Esophagus squamous epithelium (tissue), 5 donors: ENCODE measurements around the gene C1GALT1. TPM values are rescaled to one million over a fixed set of nuclear protein-coding genes. Genes with fewer than 3 reads are reported as not detected.

Experiments used
- DNase-seq: peaks from one replicate; lab custom pipeline; 2025; lab: John Stamatoyannopoulos, UW
- H3K27ac ChIP-seq, 4 donors: fragments of 200-600 bp; sonication (generic); one replicate each; pipeline ENCODE4 v1.5.1; 2016 to 2019; ENCODE audit warnings: mild to moderate bottlenecking in 1 of 4
- H3K27me3 ChIP-seq, 4 donors: fragments of 200-600 bp; sonication (generic); 1 replicate in 3 of 4; 2 replicates in 1 of 4; pipeline versions ENCODE4 v1.5.1 to v1.6.0; 2017 to 2021; ENCODE audit warnings: antibody characterized with exemption in 1 of 4
- H3K36me3 ChIP-seq, 3 donors: fragments of 200-600 bp; sonication (generic); one replicate each; pipeline ENCODE4 v1.5.1; 2016 to 2019
- H3K4me1 ChIP-seq, 3 donors: fragments of 200-600 bp; sonication (generic); one replicate each; pipeline ENCODE4 v1.5.1; 2017 to 2019
- H3K4me3 ChIP-seq, 4 donors: fragments of 200-600 bp; sonication (generic); 1 replicate in 3 of 4; 2 replicates in 1 of 4; pipeline ENCODE4 v1.5.1; 2016 to 2019; ENCODE audit warnings: mild to moderate bottlenecking in 2 of 4, moderate library complexity in 1 of 4
- H3K9me3 ChIP-seq, 3 donors: fragments of 200-600 bp; sonication (generic); one replicate each; pipeline ENCODE4 v1.5.1; 2016 to 2019
- POLR2A ChIP-seq, 4 donors: fragments of 450-650 bp; IDR thresholded peaks; one replicate each; pipeline ENCODE4 v1.6.1; 2017; ENCODE audit warnings: antibody characterized with exemption in 4 of 4, mild to moderate bottlenecking in 4 of 4, moderate library complexity in 3 of 4
- WGBS, 2 donors: methylation state at CpG; one replicate each; pipeline ENCODE4 v1.1.5; 2018; 5-methylcytosine and 5-hydroxymethylcytosine counted together
- intact Hi-C: fragments of 100-400 bp; cut with DNase I; formaldehyde crosslinking; loops from one replicate; pipeline ENCODE4 v1.15.0; 2022
- total RNA-seq, 4 donors: library from RNA; depleted of rRNA; stranded (reverse); fragments of >200 nt; gene quantifications; one replicate each; pipeline ENCODE4 v1.1.0, GENCODE V29; 2016
- TF ChIP-seq, protein P1 (sequence below), 6 experiments: fragments of 450-650 bp in 4 of 6; fragments of 200-600 bp in 2 of 6; sonication (generic) in 2 of 6; IDR thresholded peaks; one replicate each; pipeline ENCODE4 v1.5.1; 2016 to 2019; ENCODE audit warnings: antibody characterized with exemption in 6 of 6, mild to moderate bottlenecking in 4 of 6, moderate library complexity in 4 of 6
- donor health status: DM: yes; HTN: yes; CAD: no.

Gene C1GALT1
- total RNA-seq, 4 donors from 2014 or later: 40.1 to 56.4 (median 43.9) TPM

GRCh38 chr7:7271094-7271874, 88.9 kb downstream of the C1GALT1 start:
- Histone ChIP-seq H3K27me3 (no peaks in the 10 kb centered on the region), H3K4me3 (peak overlapping the region in 3 of 4 donors; percentile 10 to 31 (median 26)), H3K4me1 (peaks cover 0 to 32% (median 0%) of the 10 kb centered on the region in 3 donors), H3K9me3 (no peaks in the 10 kb centered on the region), H3K36me3 (no peaks in the 10 kb centered on the region), H3K27ac (peak overlapping the region in 3 of 4 donors; percentile 47 to 67 (median 57))
- TF ChIP-seq POLR2A (IDR thresholded peaks at IDR 0.05): no peak
- TF ChIP-seq, protein P1, sequence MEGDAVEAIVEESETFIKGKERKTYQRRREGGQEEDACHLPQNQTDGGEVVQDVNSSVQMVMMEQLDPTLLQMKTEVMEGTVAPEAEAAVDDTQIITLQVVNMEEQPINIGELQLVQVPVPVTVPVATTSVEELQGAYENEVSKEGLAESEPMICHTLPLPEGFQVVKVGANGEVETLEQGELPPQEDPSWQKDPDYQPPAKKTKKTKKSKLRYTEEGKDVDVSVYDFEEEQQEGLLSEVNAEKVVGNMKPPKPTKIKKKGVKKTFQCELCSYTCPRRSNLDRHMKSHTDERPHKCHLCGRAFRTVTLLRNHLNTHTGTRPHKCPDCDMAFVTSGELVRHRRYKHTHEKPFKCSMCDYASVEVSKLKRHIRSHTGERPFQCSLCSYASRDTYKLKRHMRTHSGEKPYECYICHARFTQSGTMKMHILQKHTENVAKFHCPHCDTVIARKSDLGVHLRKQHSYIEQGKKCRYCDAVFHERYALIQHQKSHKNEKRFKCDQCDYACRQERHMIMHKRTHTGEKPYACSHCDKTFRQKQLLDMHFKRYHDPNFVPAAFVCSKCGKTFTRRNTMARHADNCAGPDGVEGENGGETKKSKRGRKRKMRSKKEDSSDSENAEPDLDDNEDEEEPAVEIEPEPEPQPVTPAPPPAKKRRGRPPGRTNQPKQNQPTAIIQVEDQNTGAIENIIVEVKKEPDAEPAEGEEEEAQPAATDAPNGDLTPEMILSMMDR (IDR thresholded peaks at IDR 0.05): no peak
- WGBS, 2 donors: 74 to 76% methylated on average over 9 of the region's 10 CpGs
- DNase-seq: no peak
- intact Hi-C loops: no loop called here

DNA sequence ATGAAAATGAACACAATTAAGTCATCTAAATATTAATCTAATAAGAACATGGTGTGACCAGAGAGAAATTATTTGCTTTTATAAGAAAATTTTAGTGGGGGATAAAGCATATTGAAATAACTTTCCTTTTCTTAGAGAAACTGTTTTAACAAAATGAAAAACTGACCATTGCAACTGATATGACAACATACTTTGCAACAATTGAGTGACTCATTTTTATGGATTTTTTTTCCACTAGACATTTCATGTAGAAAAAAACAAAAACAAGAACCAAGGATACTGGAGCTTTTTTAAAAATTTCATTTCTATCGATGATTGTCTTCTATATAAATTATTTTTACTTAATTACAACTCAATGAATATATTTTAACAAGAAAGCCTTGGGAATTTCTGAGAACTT, 90.0 kb downstream of the C1GALT1 start:
- Histone ChIP-seq H3K4me1 (peaks cover 0 to 42% (median 0%) of the 10 kb centered on the region in 3 donors), H3K27me3 (no peaks in the 10 kb centered on the region), H3K4me3 (peak overlapping the region in 2 of 4 donors; percentile 26 to 31), H3K27ac (peak overlapping the region in 2 of 4 donors; percentile 36 to 67), H3K36me3 (no peaks in the 10 kb centered on the region), H3K9me3 (no peaks in the 10 kb centered on the region)
- WGBS, 2 donors: 84 to 87% methylated on average over 1 of the region's 1 CpG
- no peak for DNase-seq
- intact Hi-C loops: no loop called here
- no peak for TF ChIP-seq POLR2A (IDR thresholded peaks at IDR 0.05)
- TF ChIP-seq, protein P1 (IDR thresholded peaks at IDR 0.05): no peak

- no peak for TF ChIP-seq POLR2A (IDR thresholded peaks at IDR 0.05)
- TF ChIP-seq, protein P1 (IDR thresholded peaks at IDR 0.05): no peak
- Histone ChIP-seq H3K27ac (peak overlapping the region in 2 of 4 donors; percentile 43 to 74), H3K4me1 (peaks cover 0 to 44% (median 0%) of the 10 kb centered on the region in 3 donors), H3K36me3 (no peaks in the 10 kb centered on the region), H3K27me3 (no peaks in the 10 kb centered on the region), H3K4me3 (peak overlapping the region in 1 of 4 donors; percentile 2), H3K9me3 (no peaks in the 10 kb centered on the region)
- intact Hi-C loops: no loop called here
- WGBS, 2 donors: 49 to 61% methylated on average over 3 of the region's 3 CpGs
- no peak for DNase-seq
Observed at GRCh38 chr7:7274782-7275181, 92.4 kb downstream of the C1GALT1 start.

- Histone ChIP-seq H3K27me3 (no peaks in the 10 kb centered on the region), H3K36me3 (no peaks in the 10 kb centered on the region), H3K4me1 (peaks cover 0 to 32% (median 0%) of the 10 kb centered on the region in 3 donors), H3K4me3 (peak overlapping the region in 1 of 4 donors; percentile 6), H3K27ac (peak overlapping the region in 2 of 4 donors; percentile 36 to 74), H3K9me3 (no peaks in the 10 kb centered on the region)
- DNase-seq: no peak
- 37 to 41% methylated on average over 3 of the region's 3 CpGs for WGBS, 2 donors
- TF ChIP-seq, protein P1 (IDR thresholded peaks at IDR 0.05): no peak
- TF ChIP-seq POLR2A (IDR thresholded peaks at IDR 0.05): no peak
- intact Hi-C loops: no loop called here
Observed at GRCh38 chr7:7276161-7276560, 93.8 kb downstream of the C1GALT1 start.

GRCh38 chr7:7290429-7291122, 108.2 kb downstream of the C1GALT1 start:
- DNase-seq: no peak
- Histone ChIP-seq H3K4me1 (no peaks in the 10 kb centered on the region), H3K9me3 (no peaks in the 10 kb centered on the region), H3K4me3 (no peak overlapping the region), H3K27me3 (no peaks in the 10 kb centered on the region), H3K36me3 (no peaks in the 10 kb centered on the region), H3K27ac (no peak overlapping the region)
- intact Hi-C loops: no loop called here
- TF ChIP-seq, protein P1 (IDR thresholded peaks at IDR 0.05): no peak
- TF ChIP-seq POLR2A (IDR thresholded peaks at IDR 0.05): no peak
- WGBS, 2 donors: 64 to 86% methylated on average over 5 of the region's 5 CpGs
